ENCODE results near the gene AKAP6. TPM values are rescaled to one million over a fixed set of nuclear protein-coding genes. Genes with fewer than 3 reads are reported as not detected.

Gene AKAP6
- total RNA-seq, 1 experiment from 2014 or later: 1.1 TPM

GRCh38 chr14:32826404-32827082 is 497.4 kb downstream of the AKAP6 start:
- Histone ChIP-seq H4K20me1 (ENCODE audit: control insufficient read depth, insufficient read depth, insufficient read length) (no peaks in the 10 kb centered on the region), H3K56ac (ENCODE audit: insufficient read length, low read depth, low read length) (no peak overlapping the region), H3K14ac (ENCODE audit: insufficient read depth, low read length) (no peak overlapping the region), H2AK5ac (ENCODE audit: insufficient read length, low read length) (no peak overlapping the region), H3K27me3 (ENCODE audit: insufficient read depth, low read length) (no peaks in the 10 kb centered on the region), H4K5ac (ENCODE audit: insufficient read length, low read depth, low read length) (no peak overlapping the region), H2BK12ac (ENCODE audit: insufficient read length, low read depth, low read length) (no peak overlapping the region), H4K91ac (ENCODE audit: insufficient read length, low read depth, low read length) (no peak overlapping the region), H2BK15ac (ENCODE audit: low read depth, low read length) (no peak overlapping the region), H3T11ph (ENCODE audit: low read length) (no peak overlapping the region), H3K79me2 (ENCODE audit: insufficient read depth, low read length) (no peaks in the 10 kb centered on the region), H3K27ac (ENCODE audit: insufficient read length, low read depth, low read length) (no peak overlapping the region), H2AFZ (ENCODE audit: low read length) (no peak overlapping the region), H3K9ac (ENCODE audit: extremely low read depth, insufficient read length, low read length) (no peak overlapping the region), H3K4me1 (ENCODE audit: insufficient read depth, low read length) (peaks cover 3% of the 10 kb centered on the region; the same call in 1 of the 2 replicates), H2BK5ac (ENCODE audit: insufficient read length, low read length) (no peak overlapping the region), H3K4ac (ENCODE audit: low read depth, low read length) (no peak overlapping the region), H3K23ac (ENCODE audit: insufficient read length, low read depth, low read length) (no peak overlapping the region), H4K8ac (replicated peaks; ENCODE audit: insufficient read length, low read depth, low read length) (no peak overlapping the region), H3K18ac (ENCODE audit: insufficient read length, low read depth, low read length) (no peak overlapping the region), H3K9me3 (ENCODE audit: control insufficient read depth, low read depth, low read length) (no peaks in the 10 kb centered on the region), H3K4me2 (ENCODE audit: insufficient read depth, insufficient read length, low read length) (no peak overlapping the region), H3K23me2 (ENCODE audit: insufficient read length, low read depth, low read length, poor library complexity, severe bottlenecking) (no peaks in the 10 kb centered on the region), H2BK120ac (ENCODE audit: low read depth, low read length, poor library complexity, severe bottlenecking) (no peak overlapping the region), H2BK20ac (ENCODE audit: low read depth, low read length, poor library complexity, severe bottlenecking) (no peak overlapping the region), H3K79me1 (ENCODE audit: insufficient read depth, low read depth, low read length, poor library complexity, severe bottlenecking) (no peaks in the 10 kb centered on the region)
- H3K36me3 Mint-ChIP-seq (ENCODE audit: insufficient read depth in 1 of 3, low read depth in 3 of 3): no peaks in the 10 kb centered on the region
- peak overlapping the region in 1 of 3 experiments; percentile 46; a peak in 1 of 7 replicates for H3K27ac Mint-ChIP-seq
- H3K9me3 Mint-ChIP-seq: no peaks in the 10 kb centered on the region
- H3K4me3 Mint-ChIP-seq: no peak overlapping the region
- WGBS (ENCODE audit: extremely low coverage, insufficient read length, low lambda C conversion rate): no CpG with 5 or more reads among the region's 9 CpGs
- DNase-seq: peak; percentile 44
- H3K27me3 Mint-ChIP-seq (ENCODE audit: low read depth): no peaks in the 10 kb centered on the region
- H3K4me1 Mint-ChIP-seq: peaks cover 9 to 10% of the 10 kb centered on the region in 2 experiments
- TF ChIP-seq CTCF (conservative IDR thresholded peaks at IDR 0.05): peak; percentile 44; the same call in 2 of the 3 replicates

Data from H9 (cell line).